AG04449 (cell line): ENCODE data around the gene SYCE3.

Source experiments
- CTCF ChIA-PET: fragments of 350-600 bp; formaldehyde crosslinking; extraction: SDS; loops from one replicate; lab custom pipeline; 2021; ENCODE audit warnings: antibody characterized with exemption; lab: Yijun Ruan, JAX
- POLR2A ChIA-PET: fragments of 400-600, 350-600 bp; formaldehyde crosslinking; extraction: SDS; loops from one replicate; lab custom pipeline; 2020; ENCODE audit warnings: antibody characterized with exemption, inconsistent platforms; lab: Yijun Ruan, JAX
- DNase-seq: peaks from one replicate; pipeline ENCODE4 v3.0.0-alpha.2; 2010; ENCODE audit warnings: low read depth, low spot score
- H3K4me3 ChIP-seq: 2 replicates; pipeline ENCODE4 v1.5.1; 2011; ENCODE audit warnings: low read depth, mild to moderate bottlenecking, control low read depth, low read length
- TF ChIP-seq, protein P1 (sequence below): IDR thresholded peaks from one replicate; pipeline ENCODE4 v1.5.1; 2011; ENCODE audit warnings: mild to moderate bottlenecking, moderate library complexity, low read length, control low read depth, inconsistent platforms; ENCODE audit not compliant: insufficient read depth; ENCODE audit errors: missing control alignments

The SYCE3 gene

DNA sequence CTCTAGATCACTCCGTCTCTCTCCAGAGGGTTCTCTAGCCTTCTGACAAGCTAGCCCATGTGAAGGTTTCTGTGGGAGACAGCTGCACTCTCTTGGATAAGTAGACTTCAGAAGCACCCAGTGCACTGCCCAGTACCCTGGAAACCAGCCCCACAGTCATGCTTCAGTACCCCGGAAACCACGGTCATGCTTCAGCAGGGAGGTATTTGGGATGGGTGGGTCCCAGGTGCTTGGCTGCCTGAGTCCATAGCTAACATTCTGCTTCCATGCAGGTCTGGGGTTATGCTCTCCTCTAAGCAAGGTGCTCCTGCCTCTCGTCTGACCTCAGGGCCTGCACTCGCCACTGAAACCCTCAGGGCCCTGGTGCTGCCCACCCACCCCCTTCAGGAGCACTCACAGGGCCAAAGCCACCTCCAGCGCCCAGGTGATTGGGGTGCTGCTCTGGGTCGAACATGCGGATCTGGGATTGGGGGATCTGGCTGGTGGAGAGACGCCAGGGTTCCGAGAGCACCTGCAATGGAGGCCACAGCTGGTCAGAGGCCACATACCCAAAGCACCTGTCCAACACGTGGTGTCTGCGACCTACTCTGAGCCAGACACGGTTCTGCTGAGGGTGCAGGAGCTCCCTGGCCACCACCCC, 7.3 kb upstream of the SYCE3 start:
- no peak for DNase-seq

DNA sequence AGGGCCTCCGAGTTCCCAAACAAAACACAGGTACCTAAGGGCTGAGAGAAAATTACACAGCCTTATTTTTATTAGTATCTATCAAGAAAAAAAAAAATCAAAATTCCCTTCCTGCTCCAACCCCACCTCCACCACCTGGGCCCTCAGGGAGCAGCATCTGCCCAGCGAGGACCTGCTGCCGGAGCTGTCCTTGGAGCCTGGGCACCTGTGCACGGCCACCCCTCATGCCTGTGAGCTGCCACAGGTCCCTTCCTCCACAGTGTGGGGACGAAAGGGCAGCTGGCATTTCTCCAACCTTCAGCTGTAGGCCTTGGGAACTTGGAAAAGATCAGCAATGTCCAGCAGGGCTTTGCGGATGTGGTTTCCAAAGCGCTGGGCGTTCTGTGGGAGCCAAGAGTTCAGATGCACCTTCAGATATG, 6.3 kb upstream of the SYCE3 start:
- no peak for DNase-seq
- H3K4me3 ChIP-seq = no peak overlapping the region
- TF ChIP-seq, protein P1, sequence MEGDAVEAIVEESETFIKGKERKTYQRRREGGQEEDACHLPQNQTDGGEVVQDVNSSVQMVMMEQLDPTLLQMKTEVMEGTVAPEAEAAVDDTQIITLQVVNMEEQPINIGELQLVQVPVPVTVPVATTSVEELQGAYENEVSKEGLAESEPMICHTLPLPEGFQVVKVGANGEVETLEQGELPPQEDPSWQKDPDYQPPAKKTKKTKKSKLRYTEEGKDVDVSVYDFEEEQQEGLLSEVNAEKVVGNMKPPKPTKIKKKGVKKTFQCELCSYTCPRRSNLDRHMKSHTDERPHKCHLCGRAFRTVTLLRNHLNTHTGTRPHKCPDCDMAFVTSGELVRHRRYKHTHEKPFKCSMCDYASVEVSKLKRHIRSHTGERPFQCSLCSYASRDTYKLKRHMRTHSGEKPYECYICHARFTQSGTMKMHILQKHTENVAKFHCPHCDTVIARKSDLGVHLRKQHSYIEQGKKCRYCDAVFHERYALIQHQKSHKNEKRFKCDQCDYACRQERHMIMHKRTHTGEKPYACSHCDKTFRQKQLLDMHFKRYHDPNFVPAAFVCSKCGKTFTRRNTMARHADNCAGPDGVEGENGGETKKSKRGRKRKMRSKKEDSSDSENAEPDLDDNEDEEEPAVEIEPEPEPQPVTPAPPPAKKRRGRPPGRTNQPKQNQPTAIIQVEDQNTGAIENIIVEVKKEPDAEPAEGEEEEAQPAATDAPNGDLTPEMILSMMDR = no peak
- ChIA-PET POLR2A (no interaction called here), CTCF (interaction anchor here (1.1 to 1.8 kb wide), 4 partner anchors 9 to 52 kb away, joined by 3 to 7 read pairs (median 4); no protein-coding TSS in a partner anchor)

More for the DNA sequence above, 7.3 kb upstream of the SYCE3 start:
- ChIA-PET CTCF (interaction anchor here (1.0 to 1.8 kb wide), 4 partner anchors 9 to 51 kb away, joined by 3 to 7 read pairs (median 4); partner anchors contain the start of gene KLHDC7B), POLR2A (no interaction called here)
- TF ChIP-seq, protein P1 = no peak
- no peak overlapping the region for H3K4me3 ChIP-seq

- ChIA-PET POLR2A (no interaction called here), CTCF (interaction anchor here (1.2 to 1.8 kb wide), 3 partner anchors 9 to 11 kb away, joined by 3 to 7 read pairs (median 4); no protein-coding TSS in a partner anchor)
- TF ChIP-seq, protein P1 = no peak
- no peak overlapping the region for H3K4me3 ChIP-seq
- DNase-seq = no peak
These were observed 5.9 kb upstream of the SYCE3 start for GRCh38 chr22:50568626-50569025.

GRCh38 chr22:50567721-50568252, 5.1 kb upstream of the SYCE3 start:
- DNase-seq = no peak
- ChIA-PET CTCF (interaction anchor here (1.2 kb wide), 1 partner anchor 12 kb away, joined by 5 read pairs; no protein-coding TSS in a partner anchor), POLR2A (no interaction called here)
- H3K4me3 ChIP-seq = no peak overlapping the region
- TF ChIP-seq, protein P1 = no peak

- H3K4me3 ChIP-seq = no peak overlapping the region
- ChIA-PET POLR2A (interaction anchor here (0.7 kb wide), 1 partner anchor 34 kb away, joined by 3 read pairs; the partner anchor contains the start of gene TYMP), CTCF (interaction anchor here (2.2 to 5.1 kb wide), 4 partner anchors 9 to 39 kb away, joined by 15 to 124 read pairs (median 17); partner anchors contain the start of genes CPT1B, KLHDC7B and SCO2)
- no peak for DNase-seq
- TF ChIP-seq, protein P1 = no peak
These were observed 1.6 kb upstream of the SYCE3 start for GRCh38 chr22:50564289-50564688.
